Measurements from ENCODE around the gene FTL.
"Not testable (repeated sequence)": the region's sequence is repeated elsewhere in the genome, so short reads cannot be mapped to it uniquely, and the experiment has no call there.

FTL gene

DNA sequence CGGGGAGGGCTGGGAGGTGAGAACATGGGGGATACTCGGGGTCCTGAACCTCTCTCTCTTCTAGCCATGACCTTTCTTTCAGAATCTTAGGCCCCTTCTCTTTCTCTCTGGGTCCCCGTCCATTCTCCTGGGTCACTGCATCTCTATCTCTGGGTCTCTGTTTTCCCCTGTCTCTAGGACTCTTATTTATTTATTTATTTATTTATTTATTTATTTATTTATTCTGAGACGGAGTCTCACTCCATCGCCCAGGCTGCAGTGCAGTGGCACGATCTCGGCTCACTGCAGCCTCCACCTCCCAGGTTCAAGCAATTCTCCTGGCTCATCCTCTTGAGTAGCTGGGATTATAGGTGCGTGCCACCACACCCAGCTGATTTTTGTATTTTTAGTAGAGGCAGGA, 45.8 kb upstream of the FTL start:
- not testable (repeated sequence) for H4K8ac ChIP-seq (ENCODE audit: low read depth, low read length); H3K18ac ChIP-seq (ENCODE audit: low read length); DNase-seq (ENCODE audit: low spot score); H3K4me2 ChIP-seq (ENCODE audit: insufficient read depth, low read length, poor library complexity, severe bottlenecking); H3K4me3 ChIP-seq (ENCODE audit: low read length in 2 of 2); H3K9me3 ChIP-seq (replicated peaks in 1 of 2; ENCODE audit: control insufficient read depth in 2 of 2, insufficient read depth in 1 of 2, low read depth in 1 of 2, low read length in 2 of 2); H3K27ac ChIP-seq (replicated peaks; ENCODE audit: low read length); H2BK5ac ChIP-seq (ENCODE audit: low read length); H3K14ac ChIP-seq (ENCODE audit: low read length); H3K79me1 ChIP-seq (ENCODE audit: low read depth, low read length); H3K4ac ChIP-seq (ENCODE audit: low read length); H2AK5ac ChIP-seq (ENCODE audit: low read depth, low read length); H3K27me3 ChIP-seq (ENCODE audit: control insufficient read depth in 3 of 3, insufficient read depth in 3 of 3, low read depth in 1 of 3, low read length in 3 of 3); H3K9ac ChIP-seq (ENCODE audit: low read depth, low read length, poor library complexity); H4K91ac ChIP-seq (ENCODE audit: low read depth, low read length, poor library complexity); H2BK120ac ChIP-seq (ENCODE audit: low read depth, low read length); H3K23ac ChIP-seq (ENCODE audit: low read depth, low read length, poor library complexity); H2BK12ac ChIP-seq (ENCODE audit: low read length); H2AFZ ChIP-seq (ENCODE audit: low read length); H3K4me1 ChIP-seq (ENCODE audit: control insufficient read depth in 2 of 2, insufficient read depth in 1 of 2, low read depth in 1 of 2, low read length in 2 of 2); H2BK15ac ChIP-seq (ENCODE audit: low read length)
- H3K36me3 ChIP-seq (replicated peaks in 1 of 2; ENCODE audit: control insufficient read depth in 2 of 2, insufficient read depth in 2 of 2, low read length in 2 of 2) = peaks cover 32 to 78% of the 10 kb centered on the region in 2 donors
- WGBS, 2 donors (ENCODE audit: extremely low coverage in 2 of 2, insufficient read length in 2 of 2, insufficient replicate concordance in 1 of 2) = no CpG with 5 or more reads among the region's 8 CpGs

DNA sequence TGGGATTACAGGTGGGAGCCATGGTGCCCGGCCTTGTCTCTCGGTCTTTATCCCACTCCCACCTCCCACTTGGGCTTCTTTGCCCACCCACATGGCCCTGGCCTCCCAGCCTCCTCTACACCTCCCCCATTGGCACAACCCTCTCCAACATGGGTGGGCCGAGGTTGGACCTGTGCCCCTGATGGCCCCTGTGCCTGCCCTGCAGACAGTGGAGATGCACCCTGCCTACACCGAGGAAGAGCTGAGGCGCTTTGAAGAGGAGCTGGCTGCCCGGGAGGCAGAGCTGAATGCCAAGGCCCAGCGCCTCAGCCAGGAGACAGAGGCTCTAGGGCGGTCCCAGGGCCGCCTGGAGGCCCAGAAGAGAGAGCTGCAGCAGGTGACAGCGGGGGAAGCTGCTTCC, 44.2 kb upstream of the FTL start:
- no peak overlapping the region for H2BK5ac ChIP-seq (ENCODE audit: low read length)
- no peak overlapping the region for H4K8ac ChIP-seq (ENCODE audit: low read depth, low read length)
- no peak overlapping the region for H3K4me2 ChIP-seq (ENCODE audit: insufficient read depth, low read length, poor library complexity, severe bottlenecking)
- no peak overlapping the region for H3K4me3 ChIP-seq (ENCODE audit: low read length in 2 of 2)
- no peak for DNase-seq (ENCODE audit: low spot score)
- H3K4ac ChIP-seq (ENCODE audit: low read length) = no peak overlapping the region
- H3K18ac ChIP-seq (ENCODE audit: low read length) = peak overlapping the region; percentile 38
- H4K91ac ChIP-seq (ENCODE audit: low read depth, low read length, poor library complexity) = no peak overlapping the region
- WGBS, 2 donors (ENCODE audit: extremely low coverage in 2 of 2, insufficient read length in 2 of 2, insufficient replicate concordance in 1 of 2) = no CpG with 5 or more reads among the region's 10 CpGs
- no peaks in the 10 kb centered on the region for H3K79me1 ChIP-seq (ENCODE audit: low read depth, low read length)
- H2AK5ac ChIP-seq (ENCODE audit: low read depth, low read length) = no peak overlapping the region
- H3K23ac ChIP-seq (ENCODE audit: low read depth, low read length, poor library complexity) = peak overlapping the region; percentile 73
- no peak overlapping the region for H3K9ac ChIP-seq (ENCODE audit: low read depth, low read length, poor library complexity)
- H3K9me3 ChIP-seq (replicated peaks in 1 of 2; ENCODE audit: control insufficient read depth in 2 of 2, insufficient read depth in 1 of 2, low read depth in 1 of 2, low read length in 2 of 2) = no peaks in the 10 kb centered on the region
- no peak overlapping the region for H3K14ac ChIP-seq (ENCODE audit: low read length)
- H3K27ac ChIP-seq (replicated peaks; ENCODE audit: low read length) = no peak overlapping the region
- H3K36me3 ChIP-seq (replicated peaks in 1 of 2; ENCODE audit: control insufficient read depth in 2 of 2, insufficient read depth in 2 of 2, low read length in 2 of 2) = peaks cover 28 to 61% of the 10 kb centered on the region in 2 donors
- no peak overlapping the region for H2BK15ac ChIP-seq (ENCODE audit: low read length)
- H2BK12ac ChIP-seq (ENCODE audit: low read length) = no peak overlapping the region
- H3K4me1 ChIP-seq (ENCODE audit: control insufficient read depth in 2 of 2, insufficient read depth in 1 of 2, low read depth in 1 of 2, low read length in 2 of 2) = no peaks in the 10 kb centered on the region
- no peaks in the 10 kb centered on the region for H3K27me3 ChIP-seq (ENCODE audit: control insufficient read depth in 3 of 3, insufficient read depth in 3 of 3, low read depth in 1 of 3, low read length in 3 of 3)
- H2AFZ ChIP-seq (ENCODE audit: low read length) = no peak overlapping the region
- H2BK120ac ChIP-seq (ENCODE audit: low read depth, low read length) = no peak overlapping the region

DNA sequence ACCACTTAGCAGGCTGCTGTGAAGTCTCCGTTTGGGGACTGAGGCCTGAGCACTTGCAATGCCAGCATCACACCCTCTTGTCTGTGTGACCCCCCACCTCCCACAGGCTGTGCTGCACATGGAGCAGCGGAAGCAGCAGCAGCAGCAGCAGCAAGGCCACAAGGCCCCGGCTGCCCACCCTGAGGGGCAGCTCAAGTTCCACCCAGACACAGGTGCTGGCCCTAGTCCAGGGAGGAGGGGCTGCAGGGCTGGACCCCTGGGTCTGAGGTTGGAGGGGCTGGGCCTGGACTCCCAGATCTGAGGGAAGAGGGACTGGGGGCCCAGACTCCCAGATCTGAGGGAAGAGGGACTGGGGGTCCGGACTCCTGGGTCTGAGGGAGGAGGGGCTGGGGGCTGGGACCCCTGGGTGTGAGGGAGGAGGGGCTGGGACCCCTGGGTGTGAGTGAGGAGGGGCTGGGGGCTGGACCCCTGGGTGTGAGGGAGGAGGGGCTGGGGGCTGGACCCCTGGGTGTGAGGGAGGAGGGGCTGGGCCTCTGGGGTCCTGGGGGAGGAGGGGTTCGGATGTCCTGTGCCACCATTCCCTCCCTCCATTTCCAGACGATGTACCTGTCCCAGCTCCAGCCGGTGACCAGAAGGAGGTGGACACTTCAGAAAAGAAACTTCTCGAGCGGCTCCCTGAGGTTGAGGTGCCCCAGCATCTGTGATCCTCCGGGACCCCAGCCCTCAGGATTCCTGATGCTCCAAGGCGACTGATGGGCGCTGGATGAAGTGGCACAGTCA, 43.2 kb upstream of the FTL start:
- H3K27me3 ChIP-seq (ENCODE audit: control insufficient read depth in 3 of 3, insufficient read depth in 3 of 3, low read depth in 1 of 3, low read length in 3 of 3) = no peaks in the 10 kb centered on the region
- H2BK12ac ChIP-seq (ENCODE audit: low read length) = no peak overlapping the region
- no CpG with 5 or more reads among the region's 12 CpGs for WGBS, 2 donors (ENCODE audit: extremely low coverage in 2 of 2, insufficient read length in 2 of 2, insufficient replicate concordance in 1 of 2)
- no peak overlapping the region for H3K4me3 ChIP-seq (ENCODE audit: low read length in 2 of 2)
- no peak overlapping the region for H2AFZ ChIP-seq (ENCODE audit: low read length)
- H3K9ac ChIP-seq (ENCODE audit: low read depth, low read length, poor library complexity) = peak overlapping the region; percentile 44
- DNase-seq (ENCODE audit: low spot score) = no peak
- no peak overlapping the region for H2AK5ac ChIP-seq (ENCODE audit: low read depth, low read length)
- H2BK5ac ChIP-seq (ENCODE audit: low read length) = peak overlapping the region; percentile 39
- no peaks in the 10 kb centered on the region for H3K4me1 ChIP-seq (ENCODE audit: control insufficient read depth in 2 of 2, insufficient read depth in 1 of 2, low read depth in 1 of 2, low read length in 2 of 2)
- no peak overlapping the region for H3K18ac ChIP-seq (ENCODE audit: low read length)
- peaks cover under 1% of the 10 kb centered on the region for H3K79me1 ChIP-seq (ENCODE audit: low read depth, low read length)
- H4K91ac ChIP-seq (ENCODE audit: low read depth, low read length, poor library complexity) = no peak overlapping the region
- peaks cover 25 to 55% of the 10 kb centered on the region in 2 donors for H3K36me3 ChIP-seq (replicated peaks in 1 of 2; ENCODE audit: control insufficient read depth in 2 of 2, insufficient read depth in 2 of 2, low read length in 2 of 2)
- no peak overlapping the region for H3K4ac ChIP-seq (ENCODE audit: low read length)
- no peak overlapping the region for H2BK15ac ChIP-seq (ENCODE audit: low read length)
- no peak overlapping the region for H4K8ac ChIP-seq (ENCODE audit: low read depth, low read length)
- no peak overlapping the region for H3K23ac ChIP-seq (ENCODE audit: low read depth, low read length, poor library complexity)
- H2BK120ac ChIP-seq (ENCODE audit: low read depth, low read length) = no peak overlapping the region
- no peak overlapping the region for H3K27ac ChIP-seq (replicated peaks; ENCODE audit: low read length)
- H3K4me2 ChIP-seq (ENCODE audit: insufficient read depth, low read length, poor library complexity, severe bottlenecking) = no peak overlapping the region
- no peaks in the 10 kb centered on the region for H3K9me3 ChIP-seq (replicated peaks in 1 of 2; ENCODE audit: control insufficient read depth in 2 of 2, insufficient read depth in 1 of 2, low read depth in 1 of 2, low read length in 2 of 2)
- no peak overlapping the region for H3K14ac ChIP-seq (ENCODE audit: low read length)

DNA sequence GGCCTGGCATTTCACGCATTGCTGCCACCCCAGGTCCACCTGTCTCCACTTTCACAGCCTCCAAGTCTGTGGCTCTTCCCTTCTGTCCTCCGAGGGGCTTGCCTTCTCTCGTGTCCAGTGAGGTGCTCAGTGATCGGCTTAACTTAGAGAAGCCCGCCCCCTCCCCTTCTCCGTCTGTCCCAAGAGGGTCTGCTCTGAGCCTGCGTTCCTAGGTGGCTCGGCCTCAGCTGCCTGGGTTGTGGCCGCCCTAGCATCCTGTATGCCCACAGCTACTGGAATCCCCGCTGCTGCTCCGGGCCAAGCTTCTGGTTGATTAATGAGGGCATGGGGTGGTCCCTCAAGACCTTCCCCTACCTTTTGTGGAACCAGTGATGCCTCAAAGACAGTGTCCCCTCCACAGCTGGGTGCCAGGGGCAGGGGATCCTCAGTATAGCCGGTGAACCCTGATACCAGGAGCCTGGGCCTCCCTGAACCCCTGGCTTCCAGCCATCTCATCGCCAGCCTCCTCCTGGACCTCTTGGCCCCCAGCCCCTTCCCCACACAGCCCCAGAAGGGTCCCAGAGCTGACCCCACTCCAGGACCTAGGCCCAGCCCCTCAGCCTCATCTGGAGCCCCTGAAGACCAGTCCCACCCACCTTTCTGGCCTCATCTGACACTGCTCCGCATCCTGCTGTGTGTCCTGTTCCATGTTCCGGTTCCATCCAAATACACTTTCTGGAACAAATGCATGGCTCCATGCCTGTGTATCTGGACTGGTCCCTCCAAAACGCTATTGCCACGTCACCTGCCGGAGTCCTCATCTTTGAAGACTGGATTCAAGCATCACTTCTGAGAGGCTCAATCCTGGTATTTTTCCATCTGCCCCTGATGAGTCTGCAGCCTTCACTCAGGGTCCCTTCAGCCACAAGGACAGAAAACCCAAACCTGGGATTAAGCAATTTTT, 42.3 kb upstream of the FTL start:
- Histone ChIP-seq H3K27me3 (ENCODE audit: control insufficient read depth in 3 of 3, insufficient read depth in 3 of 3, low read depth in 1 of 3, low read length in 3 of 3) (no peaks in the 10 kb centered on the region), H2BK5ac (ENCODE audit: low read length) (peak overlapping the region; percentile 39), H2AFZ (ENCODE audit: low read length) (no peak overlapping the region), H2BK12ac (ENCODE audit: low read length) (no peak overlapping the region), H2BK15ac (ENCODE audit: low read length) (no peak overlapping the region), H3K9me3 (replicated peaks in 1 of 2; ENCODE audit: control insufficient read depth in 2 of 2, insufficient read depth in 1 of 2, low read depth in 1 of 2, low read length in 2 of 2) (no peaks in the 10 kb centered on the region), H4K8ac (ENCODE audit: low read depth, low read length) (no peak overlapping the region), H3K23ac (ENCODE audit: low read depth, low read length, poor library complexity) (peak overlapping the region; percentile 31), H4K91ac (ENCODE audit: low read depth, low read length, poor library complexity) (no peak overlapping the region), H3K4me1 (ENCODE audit: control insufficient read depth in 2 of 2, insufficient read depth in 1 of 2, low read depth in 1 of 2, low read length in 2 of 2) (no peaks in the 10 kb centered on the region), H3K36me3 (replicated peaks in 1 of 2; ENCODE audit: control insufficient read depth in 2 of 2, insufficient read depth in 2 of 2, low read length in 2 of 2) (peaks cover 25 to 49% of the 10 kb centered on the region in 2 donors), H3K4me3 (ENCODE audit: low read length in 2 of 2) (no peak overlapping the region), H3K4me2 (ENCODE audit: insufficient read depth, low read length, poor library complexity, severe bottlenecking) (no peak overlapping the region), H3K4ac (ENCODE audit: low read length) (no peak overlapping the region), H3K18ac (ENCODE audit: low read length) (no peak overlapping the region), H2BK120ac (ENCODE audit: low read depth, low read length) (no peak overlapping the region), H3K27ac (replicated peaks; ENCODE audit: low read length) (no peak overlapping the region), H3K9ac (ENCODE audit: low read depth, low read length, poor library complexity) (peak overlapping the region; percentile 44), H3K79me1 (ENCODE audit: low read depth, low read length) (peaks cover 3% of the 10 kb centered on the region), H2AK5ac (ENCODE audit: low read depth, low read length) (no peak overlapping the region), H3K14ac (ENCODE audit: low read length) (no peak overlapping the region)
- WGBS, 2 donors (ENCODE audit: extremely low coverage in 2 of 2, insufficient read length in 2 of 2, insufficient replicate concordance in 1 of 2) = no CpG with 5 or more reads among the region's 18 CpGs
- DNase-seq (ENCODE audit: low spot score) = no peak

Data from neuronal stem cell (in vitro differentiated cells).